A549 (cell line): ENCODE measurements around the gene RRP36. TPM values are rescaled to one million over a fixed set of nuclear protein-coding genes. Genes with fewer than 3 reads are reported as not detected.

Experiments
- ATAC-seq, 2 experiments: fragments of 200-7000 bp in 1 of 2; fragments of >200 bp in 1 of 2; cut with Nextera tagmentation in 1 of 2; cut with Tn5 transposase in 1 of 2; 3 replicates each; pipeline versions ENCODE4 v1.8.0 to v1.9.1; 2018 to 2020; ENCODE audit warnings: mild to moderate bottlenecking in 1 of 2, moderate library complexity in 1 of 2
- CTCF ChIA-PET: fragments of 300-600 bp; sonication (Branson Sonifier 250); formaldehyde crosslinking; extraction: SDS; loops from one replicate; lab custom pipeline; 2021; ENCODE audit warnings: antibody characterized with exemption, inconsistent platforms; lab: Yijun Ruan, JAX
- POLR2A ChIA-PET: fragments of 350-600 bp; formaldehyde crosslinking; extraction: SDS; loops from one replicate; lab custom pipeline; 2021; ENCODE audit warnings: antibody characterized with exemption, inconsistent platforms; lab: Yijun Ruan, JAX
- DNase-seq, 2 experiments: peaks; one replicate each; pipeline versions ENCODE4 v3.0.0 to v3.0.0-alpha.2; 2011 to 2016; ENCODE audit warnings: low read depth in 1 of 2, low spot score in 1 of 2
- FAIRE-seq: peaks from 2 replicates; lab custom pipeline; 2011; peaks lifted over from hg19 to GRCh38; lab: Jason Lieb, UNC
- H3K27ac ChIP-seq, 2 experiments: fragments of >200 bp; sonication (Bioruptor Twin); formaldehyde crosslinking; 3 replicates each; pipeline ENCODE4 v1.5.1; 2016 to 2017
- H3K4me1 ChIP-seq: fragments of >200 bp; sonication (Bioruptor Twin); formaldehyde crosslinking; 3 replicates; pipeline ENCODE4 v1.6.1; 2016
- H3K4me2 ChIP-seq: fragments of >200 bp; sonication (Bioruptor Twin); formaldehyde crosslinking; 3 replicates; pipeline ENCODE4 v1.6.1; 2016
- H3K4me3 ChIP-seq: fragments of >200 bp; sonication (Bioruptor Twin); formaldehyde crosslinking; 3 replicates; pipeline ENCODE4 v1.5.1; 2016
- H3K9me3 ChIP-seq: fragments of >200 bp; sonication (Bioruptor Twin); formaldehyde crosslinking; 3 replicates; pipeline ENCODE4 v1.6.1; 2016
- EHMT2 ChIP-seq: fragments of 200-600 bp; sonication (generic); IDR thresholded peaks from 2 replicates; pipeline ENCODE4 v1.6.1; 2016; ENCODE audit warnings: antibody characterized with exemption, low read depth, mild to moderate bottlenecking, moderate library complexity
- FOSB ChIP-seq: fragments of 250-450 bp; sonication (Bioruptor Pico); IDR thresholded peaks from 2 replicates; pipeline ENCODE4 v1.5.0; 2020; ENCODE audit warnings: mild to moderate bottlenecking, moderate library complexity
- FOSL2 ChIP-seq, 2 experiments: fragments of 450-650 bp in 1 of 2; fragments of >200 bp in 1 of 2; sonication (Bioruptor Twin) in 1 of 2; formaldehyde crosslinking; IDR thresholded peaks; 2 replicates each; pipeline versions ENCODE4 v1.5.0 to v1.6.1; 2016 to 2020; ENCODE audit warnings: mild to moderate bottlenecking in 1 of 2, moderate library complexity in 1 of 2
- GATA3 ChIP-seq: IDR thresholded peaks from 2 replicates; pipeline ENCODE4 v1.6.1; 2012; ENCODE audit warnings: borderline replicate concordance
- HOXB13 ChIP-seq: fragments of 250-450 bp; sonication (Bioruptor Pico); IDR thresholded peaks from 2 replicates; pipeline ENCODE4 v1.5.0; 2020; ENCODE audit warnings: low read depth, mild to moderate bottlenecking, moderate library complexity
- KDM1A ChIP-seq: fragments of 200-600 bp; sonication (generic); IDR thresholded peaks from 2 replicates; pipeline ENCODE4 v1.6.1; 2016; ENCODE audit warnings: low read depth, mild to moderate bottlenecking
- POLR2AphosphoS2 ChIP-seq: conservative IDR thresholded peaks from 2 replicates; pipeline ENCODE4 v1.6.1; 2012; ENCODE audit warnings: low read length, improper control_type of control experiment, inconsistent platforms
- RAD21 ChIP-seq, 2 experiments: fragments of >200 bp in 1 of 2; sonication (Bioruptor Twin) in 1 of 2; formaldehyde crosslinking in 1 of 2; IDR thresholded peaks in 1 of 2; conservative IDR thresholded peaks in 1 of 2; 2 replicates in 1 of 2; 3 replicates in 1 of 2; pipeline ENCODE4 v1.6.1; 2012 to 2018; ENCODE audit warnings: inconsistent platforms in 1 of 2
- RARB ChIP-seq: fragments of 250-450 bp; sonication (Bioruptor Pico); IDR thresholded peaks from 2 replicates; pipeline ENCODE4 v1.8.0; 2021; ENCODE audit warnings: mild to moderate bottlenecking, moderate library complexity
- RCOR1 ChIP-seq: fragments of 150-350 bp; IDR thresholded peaks from 2 replicates; pipeline ENCODE4 v1.6.1; 2014; ENCODE audit warnings: antibody characterized with exemption, low read length, low read depth
- RNF2 ChIP-seq: fragments of 200-600 bp; sonication (generic); IDR thresholded peaks from 2 replicates; pipeline ENCODE4 v1.6.1; 2016; ENCODE audit warnings: low read depth, mild to moderate bottlenecking, antibody characterized with exemption, moderate library complexity, borderline replicate concordance
- ZC3H11A ChIP-seq: fragments of 450-650 bp; IDR thresholded peaks from 2 replicates; pipeline ENCODE4 v1.6.1; 2014; ENCODE audit warnings: antibody characterized with exemption, mild to moderate bottlenecking
- WGBS: methylation state at CpG from one replicate; pipeline ENCODE4 v1.1.6; 2017; ENCODE audit errors: missing lambda C conversion rate; 5-methylcytosine and 5-hydroxymethylcytosine counted together
- polyA plus RNA-seq, 4 experiments: library from polyadenylated mRNA; depleted of rRNA in 3 of 4; stranded (reverse); fragments of >200 nt; fragmentation: RNase III in 1 of 4; extraction: RNeasy Plus Mini Kit Qiagen cat#74134 plus additional on column Dnase treatment in 1 of 4; gene quantifications; 2 replicates in 3 of 4; 3 replicates in 1 of 4; pipeline ENCODE4 v1.2.3, GENCODE V29; 2011 to 2017
- TF ChIP-seq, protein P1 (sequence below): fragments of 250-450 bp; sonication (Bioruptor Pico); IDR thresholded peaks from 2 replicates; pipeline ENCODE4 v1.5.0; 2021; ENCODE audit warnings: mild to moderate bottlenecking, moderate library complexity, borderline replicate concordance
- TF ChIP-seq, protein P2 (sequence below): fragments of 200-600 bp; sonication (generic); IDR thresholded peaks from 2 replicates; pipeline ENCODE4 v1.6.1; 2016; ENCODE audit warnings: antibody characterized with exemption, mild to moderate bottlenecking, moderate library complexity
- TF ChIP-seq, protein P3 (sequence below): IDR thresholded peaks from 2 replicates; pipeline ENCODE4 v1.6.1; 2012
- TF ChIP-seq, protein P4 (sequence below): IDR thresholded peaks from 2 replicates; pipeline ENCODE4 v1.6.1; 2012
- TF ChIP-seq, protein P5 (sequence below): fragments of 250-450 bp; sonication (Bioruptor Pico); IDR thresholded peaks from 2 replicates; pipeline ENCODE4 v1.5.0; 2020; ENCODE audit warnings: low read depth, mild to moderate bottlenecking, moderate library complexity

Gene RRP36
- polyA plus RNA-seq, 2 of the 4 experiments (the other 2 are of a cell fraction) = 52.3 to 54.0 TPM

DNA sequence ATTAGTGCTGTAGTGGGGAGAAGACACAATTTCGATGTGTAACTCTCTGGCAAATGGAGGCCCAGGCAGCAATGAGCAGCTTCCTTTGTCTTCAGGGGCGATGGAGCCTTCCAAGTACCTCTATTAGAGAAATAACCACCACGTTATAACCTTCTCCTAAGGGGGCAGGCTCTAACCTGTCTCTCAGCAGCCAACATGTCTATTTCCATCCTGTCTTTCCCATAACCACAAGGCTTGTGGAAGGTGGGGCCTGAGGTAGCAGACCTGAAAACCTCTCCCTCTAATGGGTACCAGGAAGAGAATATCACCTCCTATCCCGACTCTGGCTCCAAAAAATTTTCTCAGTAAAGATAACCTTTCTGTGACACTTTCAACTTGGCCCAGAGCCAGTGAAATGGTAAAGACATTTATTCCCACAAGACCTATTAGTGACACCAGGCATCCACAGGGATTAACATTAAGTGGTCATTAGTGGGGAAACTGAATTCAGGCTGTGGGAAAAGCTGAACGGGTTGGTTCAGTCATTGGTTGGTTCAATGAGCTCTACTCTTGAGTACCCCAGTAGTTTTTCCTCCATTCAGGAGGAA is 46.4 kb upstream of the RRP36 start:
- DNase-seq (no peak), FAIRE-seq (no peak), ATAC-seq (no peak)
- TF ChIP-seq KDM1A = no peak
- TF ChIP-seq ZC3H11A = no peak
- TF ChIP-seq, protein P1, sequence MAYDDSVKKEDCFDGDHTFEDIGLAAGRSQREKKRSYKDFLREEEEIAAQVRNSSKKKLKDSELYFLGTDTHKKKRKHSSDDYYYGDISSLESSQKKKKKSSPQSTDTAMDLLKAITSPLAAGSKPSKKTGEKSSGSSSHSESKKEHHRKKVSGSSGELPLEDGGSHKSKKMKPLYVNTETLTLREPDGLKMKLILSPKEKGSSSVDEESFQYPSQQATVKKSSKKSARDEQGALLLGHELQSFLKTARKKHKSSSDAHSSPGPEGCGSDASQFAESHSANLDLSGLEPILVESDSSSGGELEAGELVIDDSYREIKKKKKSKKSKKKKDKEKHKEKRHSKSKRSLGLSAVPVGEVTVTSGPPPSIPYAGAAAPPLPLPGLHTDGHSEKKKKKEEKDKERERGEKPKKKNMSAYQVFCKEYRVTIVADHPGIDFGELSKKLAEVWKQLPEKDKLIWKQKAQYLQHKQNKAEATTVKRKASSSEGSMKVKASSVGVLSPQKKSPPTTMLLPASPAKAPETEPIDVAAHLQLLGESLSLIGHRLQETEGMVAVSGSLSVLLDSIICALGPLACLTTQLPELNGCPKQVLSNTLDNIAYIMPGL (CRISPR knock-in tag) = no peak
- TF ChIP-seq, protein P2, sequence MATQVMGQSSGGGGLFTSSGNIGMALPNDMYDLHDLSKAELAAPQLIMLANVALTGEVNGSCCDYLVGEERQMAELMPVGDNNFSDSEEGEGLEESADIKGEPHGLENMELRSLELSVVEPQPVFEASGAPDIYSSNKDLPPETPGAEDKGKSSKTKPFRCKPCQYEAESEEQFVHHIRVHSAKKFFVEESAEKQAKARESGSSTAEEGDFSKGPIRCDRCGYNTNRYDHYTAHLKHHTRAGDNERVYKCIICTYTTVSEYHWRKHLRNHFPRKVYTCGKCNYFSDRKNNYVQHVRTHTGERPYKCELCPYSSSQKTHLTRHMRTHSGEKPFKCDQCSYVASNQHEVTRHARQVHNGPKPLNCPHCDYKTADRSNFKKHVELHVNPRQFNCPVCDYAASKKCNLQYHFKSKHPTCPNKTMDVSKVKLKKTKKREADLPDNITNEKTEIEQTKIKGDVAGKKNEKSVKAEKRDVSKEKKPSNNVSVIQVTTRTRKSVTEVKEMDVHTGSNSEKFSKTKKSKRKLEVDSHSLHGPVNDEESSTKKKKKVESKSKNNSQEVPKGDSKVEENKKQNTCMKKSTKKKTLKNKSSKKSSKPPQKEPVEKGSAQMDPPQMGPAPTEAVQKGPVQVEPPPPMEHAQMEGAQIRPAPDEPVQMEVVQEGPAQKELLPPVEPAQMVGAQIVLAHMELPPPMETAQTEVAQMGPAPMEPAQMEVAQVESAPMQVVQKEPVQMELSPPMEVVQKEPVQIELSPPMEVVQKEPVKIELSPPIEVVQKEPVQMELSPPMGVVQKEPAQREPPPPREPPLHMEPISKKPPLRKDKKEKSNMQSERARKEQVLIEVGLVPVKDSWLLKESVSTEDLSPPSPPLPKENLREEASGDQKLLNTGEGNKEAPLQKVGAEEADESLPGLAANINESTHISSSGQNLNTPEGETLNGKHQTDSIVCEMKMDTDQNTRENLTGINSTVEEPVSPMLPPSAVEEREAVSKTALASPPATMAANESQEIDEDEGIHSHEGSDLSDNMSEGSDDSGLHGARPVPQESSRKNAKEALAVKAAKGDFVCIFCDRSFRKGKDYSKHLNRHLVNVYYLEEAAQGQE = no peak
- TF ChIP-seq, protein P3, sequence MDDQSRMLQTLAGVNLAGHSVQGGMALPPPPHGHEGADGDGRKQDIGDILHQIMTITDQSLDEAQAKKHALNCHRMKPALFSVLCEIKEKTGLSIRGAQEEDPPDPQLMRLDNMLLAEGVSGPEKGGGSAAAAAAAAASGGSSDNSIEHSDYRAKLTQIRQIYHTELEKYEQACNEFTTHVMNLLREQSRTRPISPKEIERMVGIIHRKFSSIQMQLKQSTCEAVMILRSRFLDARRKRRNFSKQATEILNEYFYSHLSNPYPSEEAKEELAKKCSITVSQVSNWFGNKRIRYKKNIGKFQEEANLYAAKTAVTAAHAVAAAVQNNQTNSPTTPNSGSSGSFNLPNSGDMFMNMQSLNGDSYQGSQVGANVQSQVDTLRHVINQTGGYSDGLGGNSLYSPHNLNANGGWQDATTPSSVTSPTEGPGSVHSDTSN = no peak
- no peak for TF ChIP-seq RNF2
- TF ChIP-seq POLR2AphosphoS2 = no peak
- TF ChIP-seq FOSL2 (IDR thresholded peaks at IDR 0.05) = no peak
- TF ChIP-seq FOSL2 (CRISPR knock-in tag; IDR thresholded peaks at IDR 0.05) = no peak
- TF ChIP-seq EHMT2 = no peak
- TF ChIP-seq, protein P4, sequence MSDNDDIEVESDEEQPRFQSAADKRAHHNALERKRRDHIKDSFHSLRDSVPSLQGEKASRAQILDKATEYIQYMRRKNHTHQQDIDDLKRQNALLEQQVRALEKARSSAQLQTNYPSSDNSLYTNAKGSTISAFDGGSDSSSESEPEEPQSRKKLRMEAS = no peak
- TF ChIP-seq, protein P5, sequence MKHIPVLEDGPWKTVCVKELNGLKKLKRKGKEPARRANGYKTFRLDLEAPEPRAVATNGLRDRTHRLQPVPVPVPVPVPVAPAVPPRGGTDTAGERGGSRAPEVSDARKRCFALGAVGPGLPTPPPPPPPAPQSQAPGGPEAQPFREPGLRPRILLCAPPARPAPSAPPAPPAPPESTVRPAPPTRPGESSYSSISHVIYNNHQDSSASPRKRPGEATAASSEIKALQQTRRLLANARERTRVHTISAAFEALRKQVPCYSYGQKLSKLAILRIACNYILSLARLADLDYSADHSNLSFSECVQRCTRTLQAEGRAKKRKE = no peak
- TF ChIP-seq HOXB13 = no peak
- H3K4me1 ChIP-seq = peaks cover 26% of the 10 kb centered on the region
- H3K27ac ChIP-seq = no peak overlapping the region
- ChIA-PET CTCF (interaction anchor here (0.6 to 1.3 kb wide), 4 partner anchors 10 to 158 kb away, joined by 3 to 5 read pairs (median 3); partner anchors contain the start of gene GNMT), POLR2A (interaction anchor here (0.6 to 1.4 kb wide), 3 partner anchors 9 to 17 kb away, joined by 4 to 7 read pairs (median 6); partner anchors contain the start of gene PPP2R5D)
- WGBS = 85% methylated on average over 5 of the region's 5 CpGs
- no peaks in the 10 kb centered on the region for H3K9me3 ChIP-seq
- H3K4me2 ChIP-seq = no peak overlapping the region
- no peak overlapping the region for H3K4me3 ChIP-seq

DNA sequence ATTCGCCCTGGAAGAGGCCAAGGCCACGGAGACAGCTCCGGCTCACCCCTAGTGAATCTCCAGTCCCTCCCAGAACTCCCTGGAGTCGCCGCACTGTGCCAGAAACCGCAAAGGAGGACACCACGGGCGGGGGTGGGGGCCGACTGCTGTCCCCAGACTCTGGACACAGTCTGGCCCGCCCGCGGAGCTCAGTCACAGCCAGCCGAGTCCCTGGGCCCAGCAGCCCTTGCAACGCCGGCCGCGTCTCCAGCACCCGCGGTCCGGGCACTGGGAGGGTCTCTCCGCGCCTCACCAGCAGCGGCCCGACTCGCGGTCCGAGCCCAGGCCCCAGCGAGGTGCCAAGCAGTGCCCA is 43.0 kb upstream of the RRP36 start:
- CTCF ChIA-PET = interaction anchor here (1.4 kb wide), 1 partner anchor 164 kb away, joined by 4 read pairs; no protein-coding TSS in a partner anchor
- Histone ChIP-seq H3K4me3 (peak overlapping the region; percentile 99), H3K4me1 (peaks cover 7% of the 10 kb centered on the region; the same call in 1 of the 3 replicates)
- WGBS = no CpG with 5 or more reads among the region's 28 CpGs
- POLR2A ChIA-PET = interaction anchor here (0.6 to 1.7 kb wide), 4 partner anchors 36 to 99 kb away, joined by 3 to 9 read pairs (median 4); partner anchors contain the start of genes CNPY3, KLC4, KLHDC3 and MRPL2
- peak; percentile 61 to 62 for ATAC-seq
- TF ChIP-seq RCOR1 = no peak
- TF ChIP-seq FOSL2 (IDR thresholded peaks at IDR 0.05) = no peak
- no peak for TF ChIP-seq FOSL2 (CRISPR knock-in tag; IDR thresholded peaks at IDR 0.05)
- no peak for TF ChIP-seq RARB
- no peak for TF ChIP-seq FOSB (CRISPR knock-in tag)
- TF ChIP-seq RAD21 (conservative IDR thresholded peaks at IDR 0.05 in 1 of 2, IDR thresholded peaks at IDR 0.05 in 1 of 2) = no peak
- no peak for TF ChIP-seq GATA3
- TF ChIP-seq, all 56 proteins: peak for 0
- peak; percentile 28 to 33 for DNase-seq
- no peak for FAIRE-seq
- peak overlapping the region; percentile 92 for H3K4me2 ChIP-seq
- no peaks in the 10 kb centered on the region for H3K9me3 ChIP-seq
- peak overlapping the region; percentile 92 to 94 for H3K27ac ChIP-seq
